ENCODE measurements around the gene ELFN1. TPM values are rescaled to one million over a fixed set of nuclear protein-coding genes. Genes with fewer than 3 reads are reported as not detected.

ELFN1 gene
- total RNA-seq, 1 donor from 2014 or later: 0.71 TPM

DNA sequence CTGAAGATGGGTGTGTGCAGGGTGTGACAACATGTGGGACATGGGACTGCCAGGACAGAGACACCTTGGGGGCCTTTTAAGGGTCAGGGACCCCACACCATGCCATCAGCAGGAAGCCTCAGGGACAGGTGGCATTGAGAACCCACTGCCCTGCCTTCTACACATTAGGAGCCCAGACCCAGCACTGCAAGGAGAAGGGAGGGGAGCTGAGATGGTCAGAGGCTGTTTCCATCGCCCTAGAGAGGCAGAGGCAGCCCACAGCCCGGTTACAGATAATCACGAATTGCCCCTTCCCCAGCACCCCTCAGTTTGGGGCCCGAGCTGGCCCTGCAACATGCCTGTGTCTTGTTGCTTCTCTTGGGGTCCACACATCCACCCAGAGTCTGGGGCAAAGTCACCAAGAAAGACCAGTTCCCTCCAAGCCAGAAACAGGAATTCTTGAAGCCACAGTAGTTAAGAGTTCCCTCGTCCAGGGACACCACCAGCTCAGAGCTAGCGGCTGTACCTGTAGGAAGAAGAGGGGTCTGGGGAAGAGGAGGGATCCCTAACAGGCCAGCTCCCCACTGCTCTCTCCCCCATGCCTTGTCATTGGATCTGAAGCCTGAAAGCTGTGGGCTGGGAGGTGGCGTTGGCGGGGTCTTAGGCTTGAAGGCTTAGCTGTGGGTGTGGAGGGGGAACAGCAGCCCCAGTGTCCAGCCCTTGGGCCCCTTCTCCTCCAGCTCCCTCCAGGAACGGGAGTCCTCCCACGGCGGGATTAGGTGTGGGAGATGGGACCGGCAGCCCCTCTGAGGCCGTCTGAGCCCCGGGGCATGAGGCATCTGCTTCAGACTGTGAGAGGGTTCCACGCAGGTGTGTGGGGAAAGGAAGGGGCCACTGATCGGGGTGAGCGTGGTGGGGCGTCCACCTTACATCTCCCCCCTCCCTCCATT, 44.8 kb upstream of the ELFN1 start:
- Histone ChIP-seq H3K36me3 (ENCODE audit: control insufficient read depth, insufficient read depth, low read length) (no peaks in the 10 kb centered on the region), H3K4me3 (ENCODE audit: low read depth, low read length) (no peak overlapping the region), H3K27me3 (ENCODE audit: control insufficient read depth, insufficient read depth, low read length) (peaks cover 6% of the 10 kb centered on the region)
- TF ChIP-seq, protein P1, sequence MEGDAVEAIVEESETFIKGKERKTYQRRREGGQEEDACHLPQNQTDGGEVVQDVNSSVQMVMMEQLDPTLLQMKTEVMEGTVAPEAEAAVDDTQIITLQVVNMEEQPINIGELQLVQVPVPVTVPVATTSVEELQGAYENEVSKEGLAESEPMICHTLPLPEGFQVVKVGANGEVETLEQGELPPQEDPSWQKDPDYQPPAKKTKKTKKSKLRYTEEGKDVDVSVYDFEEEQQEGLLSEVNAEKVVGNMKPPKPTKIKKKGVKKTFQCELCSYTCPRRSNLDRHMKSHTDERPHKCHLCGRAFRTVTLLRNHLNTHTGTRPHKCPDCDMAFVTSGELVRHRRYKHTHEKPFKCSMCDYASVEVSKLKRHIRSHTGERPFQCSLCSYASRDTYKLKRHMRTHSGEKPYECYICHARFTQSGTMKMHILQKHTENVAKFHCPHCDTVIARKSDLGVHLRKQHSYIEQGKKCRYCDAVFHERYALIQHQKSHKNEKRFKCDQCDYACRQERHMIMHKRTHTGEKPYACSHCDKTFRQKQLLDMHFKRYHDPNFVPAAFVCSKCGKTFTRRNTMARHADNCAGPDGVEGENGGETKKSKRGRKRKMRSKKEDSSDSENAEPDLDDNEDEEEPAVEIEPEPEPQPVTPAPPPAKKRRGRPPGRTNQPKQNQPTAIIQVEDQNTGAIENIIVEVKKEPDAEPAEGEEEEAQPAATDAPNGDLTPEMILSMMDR (IDR thresholded peaks at IDR 0.05; ENCODE audit: insufficient read depth, low read length, poor library complexity, severe bottlenecking): no peak
- no peak for DNase-seq (ENCODE audit: low read depth)

DNA sequence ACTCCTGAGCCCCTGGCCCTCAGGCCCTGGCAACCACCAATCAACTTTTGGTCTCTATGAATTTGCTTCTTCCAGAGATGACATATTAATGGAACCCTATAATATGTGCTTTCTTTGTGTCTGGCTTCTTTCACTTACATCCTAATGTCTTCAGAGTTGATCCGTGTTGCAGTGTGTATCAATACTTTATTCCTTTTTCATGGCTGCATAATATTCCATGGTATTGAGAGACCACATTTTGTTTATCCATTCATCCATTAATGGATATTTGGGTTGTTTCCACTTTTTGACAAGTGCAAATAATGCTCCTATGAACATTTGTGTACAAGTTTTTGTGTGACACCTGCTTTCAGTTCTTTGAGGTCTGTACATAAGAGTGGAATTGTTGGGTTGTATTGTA, 43.3 kb upstream of the ELFN1 start:
- Histone ChIP-seq H3K4me3 (ENCODE audit: low read depth, low read length) (no peak overlapping the region), H3K27me3 (ENCODE audit: control insufficient read depth, insufficient read depth, low read length) (peaks cover 6% of the 10 kb centered on the region), H3K36me3 (ENCODE audit: control insufficient read depth, insufficient read depth, low read length) (no peaks in the 10 kb centered on the region)
- no peak for DNase-seq (ENCODE audit: low read depth)
- TF ChIP-seq, protein P1 (IDR thresholded peaks at IDR 0.05; ENCODE audit: insufficient read depth, low read length, poor library complexity, severe bottlenecking): no peak

DNA sequence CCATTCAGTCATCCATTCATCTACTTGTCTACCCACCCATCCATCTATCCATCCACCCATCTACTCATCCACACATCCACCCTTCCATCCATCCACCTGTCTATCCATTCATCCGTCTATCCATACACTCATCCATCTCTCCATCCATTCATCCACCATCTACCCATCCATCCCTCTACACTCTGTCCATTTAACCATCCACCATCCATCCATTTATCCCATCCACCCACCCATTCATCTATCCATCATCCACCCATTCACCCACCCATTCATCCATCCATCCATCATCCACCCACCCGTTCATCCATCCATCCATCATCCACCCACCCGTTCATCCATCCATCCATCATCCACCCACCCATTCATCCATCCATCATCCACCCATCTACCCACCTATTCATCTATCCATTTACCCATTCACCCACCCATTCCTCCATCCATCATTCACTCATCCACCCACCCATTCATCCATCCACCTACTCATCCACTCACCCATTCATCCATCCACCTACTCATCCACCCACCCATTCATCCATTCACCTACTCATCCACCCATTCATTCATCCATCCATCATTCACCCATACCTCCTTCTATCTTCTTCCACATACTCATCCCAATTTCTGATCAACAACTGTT, 39.3 kb upstream of the ELFN1 start:
- TF ChIP-seq, protein P1 (IDR thresholded peaks at IDR 0.05; ENCODE audit: insufficient read depth, low read length, poor library complexity, severe bottlenecking): no peak

DNA sequence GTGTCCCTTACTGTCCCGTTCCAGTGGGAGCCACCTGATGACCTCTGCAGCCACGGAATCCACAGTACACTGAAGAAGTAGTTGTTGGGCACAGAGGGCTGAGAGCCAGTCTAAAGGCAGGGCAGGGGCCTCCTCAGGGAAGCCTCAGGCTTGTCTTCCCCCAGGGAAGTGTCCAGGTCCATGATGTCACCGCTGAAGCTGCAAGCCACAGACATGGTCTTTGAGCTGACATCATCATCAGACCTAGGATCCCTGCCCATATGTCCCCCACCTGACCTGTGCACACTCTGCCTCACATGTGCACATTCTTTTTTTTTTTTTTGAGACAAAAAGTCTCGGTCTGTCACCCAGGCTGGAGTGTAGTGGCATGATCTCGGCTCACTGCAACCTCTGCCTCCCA, 38.4 kb upstream of the ELFN1 start:
- no peak overlapping the region for H3K4me3 ChIP-seq (ENCODE audit: low read depth, low read length)
- DNase-seq (ENCODE audit: low read depth): no peak
- H3K27me3 ChIP-seq (ENCODE audit: control insufficient read depth, insufficient read depth, low read length): peaks cover 2% of the 10 kb centered on the region
- TF ChIP-seq, protein P1 (IDR thresholded peaks at IDR 0.05; ENCODE audit: insufficient read depth, low read length, poor library complexity, severe bottlenecking): no peak
- H3K36me3 ChIP-seq (ENCODE audit: control insufficient read depth, insufficient read depth, low read length): no peaks in the 10 kb centered on the region

More for the DNA sequence above, 39.3 kb upstream of the ELFN1 start:
- no peak for DNase-seq (ENCODE audit: low read depth)
- Histone ChIP-seq H3K27me3 (ENCODE audit: control insufficient read depth, insufficient read depth, low read length) (peaks cover 2% of the 10 kb centered on the region), H3K4me3 (ENCODE audit: low read depth, low read length) (no peak overlapping the region), H3K36me3 (ENCODE audit: control insufficient read depth, insufficient read depth, low read length) (no peaks in the 10 kb centered on the region)

DNA sequence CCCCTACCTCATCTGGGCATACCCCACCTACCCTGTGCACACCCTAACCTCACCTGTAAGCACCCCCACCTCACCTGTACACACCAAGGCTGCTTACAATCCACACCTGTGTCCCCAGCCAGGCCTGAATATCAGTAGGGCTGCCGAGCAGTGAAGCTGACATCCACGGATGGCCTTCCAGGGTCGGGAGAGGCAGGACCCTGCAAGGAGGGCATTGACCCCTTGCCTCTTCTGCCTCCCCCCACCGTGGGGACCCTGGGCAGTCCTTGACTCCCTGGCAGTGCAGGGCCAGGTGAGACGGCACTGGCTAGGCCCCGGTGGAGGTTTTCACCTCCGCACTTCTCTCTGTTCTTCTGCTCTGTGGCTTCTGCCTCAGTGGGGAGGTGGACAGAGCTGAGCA, 37.6 kb upstream of the ELFN1 start:
- DNase-seq (ENCODE audit: low read depth): no peak
- TF ChIP-seq, protein P1 (IDR thresholded peaks at IDR 0.05; ENCODE audit: insufficient read depth, low read length, poor library complexity, severe bottlenecking): no peak
- Histone ChIP-seq H3K4me3 (ENCODE audit: low read depth, low read length) (no peak overlapping the region), H3K36me3 (ENCODE audit: control insufficient read depth, insufficient read depth, low read length) (no peaks in the 10 kb centered on the region), H3K27me3 (ENCODE audit: control insufficient read depth, insufficient read depth, low read length) (peaks cover 2% of the 10 kb centered on the region)
